Iris pigment epithelial cell (primary cell): ENCODE data around the gene CHMP4B.

ENCODE experiments used
- DNase-seq: peaks from one replicate; pipeline ENCODE4 v3.0.0-alpha.2; 2011; ENCODE audit warnings: low read depth

Gene CHMP4B

DNA sequence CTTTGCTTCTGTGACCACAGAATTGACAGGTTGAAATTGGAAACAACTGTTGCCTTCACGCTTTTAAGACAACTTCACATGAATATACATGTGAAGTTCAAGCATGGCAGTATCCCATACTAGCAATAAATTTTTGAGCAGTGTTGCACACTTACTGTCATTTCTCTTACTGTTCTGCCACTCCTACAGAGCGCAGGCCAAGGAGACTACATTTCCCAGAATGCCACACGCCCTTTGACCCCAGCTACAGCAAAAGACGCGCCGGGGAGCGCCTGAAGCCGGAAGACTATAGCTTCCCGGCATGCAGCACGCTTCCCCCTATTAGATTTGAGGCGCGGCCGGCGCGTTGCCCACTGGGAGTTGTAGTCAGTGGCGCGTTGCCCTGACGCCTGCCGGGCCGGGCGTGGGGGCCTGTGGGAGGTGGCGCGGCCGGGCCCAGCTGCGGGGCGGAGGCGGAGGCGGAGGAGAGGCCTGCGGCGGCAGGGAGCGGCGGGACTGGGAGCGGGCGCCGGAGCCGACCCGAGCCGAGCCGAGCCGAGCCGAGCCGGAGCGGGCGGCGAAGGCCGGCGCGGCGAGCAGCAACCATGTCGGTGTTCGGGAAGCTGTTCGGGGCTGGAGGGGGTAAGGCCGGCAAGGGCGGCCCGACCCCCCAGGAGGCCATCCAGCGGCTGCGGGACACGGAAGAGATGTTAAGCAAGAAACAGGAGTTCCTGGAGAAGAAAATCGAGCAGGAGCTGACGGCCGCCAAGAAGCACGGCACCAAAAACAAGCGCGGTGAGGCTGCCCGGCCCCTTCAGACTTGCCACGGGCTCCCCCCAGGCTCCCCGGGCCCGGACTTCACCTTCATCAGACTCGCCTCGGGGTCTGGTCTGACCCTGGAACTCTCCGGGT, at the start of gene CHMP4B:
CHMP4B (plus strand) TSS at position 464 of the 891 bp plus-strand sequence; CDS start at position 585, 121 bp downstream.
- DNase-seq = peak; percentile 99

DNA sequence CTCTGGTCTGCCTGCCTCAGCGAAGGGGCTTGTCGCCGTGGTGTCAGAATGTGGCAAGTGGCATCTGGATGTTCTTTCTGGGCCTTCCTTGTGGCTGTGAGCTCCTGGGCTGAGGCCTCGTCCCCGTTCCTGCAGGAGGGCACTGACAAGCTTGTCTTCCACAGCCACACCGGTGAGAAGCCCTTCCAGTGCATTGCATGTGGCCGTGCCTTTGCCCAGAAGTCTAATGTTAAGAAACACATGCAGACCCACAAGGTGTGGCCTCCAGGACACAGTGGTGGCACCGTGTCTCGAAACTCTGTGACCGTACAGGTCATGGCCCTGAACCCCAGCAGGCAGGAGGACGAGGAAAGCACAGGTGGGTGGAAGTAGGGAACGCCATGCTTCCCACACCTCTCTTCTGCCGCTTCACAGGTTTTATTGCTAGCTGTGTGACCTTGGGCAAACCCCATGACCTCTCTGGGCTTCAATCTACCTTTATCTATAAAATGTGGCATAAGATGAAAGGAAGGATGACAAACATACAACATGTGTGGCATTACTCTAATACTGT, 49.4 kb upstream of the CHMP4B start:
- DNase-seq = no peak

DNA sequence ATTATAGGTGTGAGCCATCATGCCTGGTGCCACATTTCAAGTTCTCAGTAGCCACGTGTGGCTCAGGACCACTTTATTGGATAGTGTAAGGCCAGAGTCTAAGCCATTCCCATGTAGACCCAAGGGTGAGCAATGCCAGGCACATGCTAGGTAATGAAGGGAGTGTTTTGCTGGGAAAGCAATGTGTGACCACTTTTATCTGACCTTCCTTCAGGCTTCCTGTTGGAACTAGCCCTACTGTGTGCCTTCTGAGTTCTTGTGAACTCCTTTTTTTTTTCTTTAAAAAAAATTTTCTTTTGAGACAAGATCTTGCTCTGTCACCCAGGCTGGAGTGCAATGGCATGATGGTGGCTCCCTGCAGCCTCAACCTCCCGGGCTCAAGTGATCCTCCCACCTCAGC, 46.0 kb upstream of the CHMP4B start:
- no peak for DNase-seq

GRCh38 chr20:33765592-33765991, 45.6 kb upstream of the CHMP4B start:
- DNase-seq = no peak

- no peak for DNase-seq
These were observed 44.5 kb upstream of the CHMP4B start for GRCh38 chr20:33766686-33767085.

GRCh38 chr20:33767777-33768138, 43.4 kb upstream of the CHMP4B start:
- DNase-seq = no peak

DNA sequence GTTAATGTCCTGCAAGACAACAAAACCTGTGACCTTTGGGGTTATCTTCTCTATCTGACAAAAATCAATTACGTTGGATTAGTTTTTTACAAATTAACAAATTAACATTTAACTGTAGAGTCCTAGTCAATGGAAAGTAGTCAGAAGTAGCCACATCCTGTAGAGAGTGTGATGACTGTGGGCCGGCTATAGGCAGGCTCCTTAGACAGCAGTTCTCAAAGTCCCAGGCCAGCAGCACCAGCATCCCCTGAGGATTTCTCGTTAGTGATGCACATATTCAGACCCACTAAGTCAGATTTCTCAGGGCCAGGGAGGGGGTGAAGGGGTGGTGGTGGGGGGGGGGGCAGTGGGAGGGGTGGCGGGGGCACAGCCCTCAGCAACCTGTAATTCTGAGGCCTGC, 42.1 kb upstream of the CHMP4B start:
- no peak for DNase-seq

DNA sequence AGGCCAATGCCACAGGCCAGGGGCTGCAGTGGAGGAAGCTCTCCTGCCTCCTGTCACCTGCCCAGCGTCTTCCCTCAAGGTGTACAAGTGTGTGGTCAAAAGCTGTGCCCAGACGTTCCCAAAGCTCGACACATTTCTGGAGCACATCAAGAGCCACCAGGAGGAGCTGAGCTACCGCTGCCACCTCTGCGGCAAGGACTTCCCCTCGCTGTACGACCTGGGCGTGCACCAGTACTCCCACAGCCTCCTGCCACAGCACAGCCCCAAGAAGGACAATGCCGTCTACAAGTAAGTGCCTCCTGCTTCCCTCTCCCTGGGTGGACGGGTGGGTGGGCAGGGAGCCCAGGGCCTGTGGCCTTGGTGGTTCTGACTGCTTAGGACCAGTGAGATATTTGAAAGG, 41.1 kb upstream of the CHMP4B start:
- DNase-seq = no peak

DNA sequence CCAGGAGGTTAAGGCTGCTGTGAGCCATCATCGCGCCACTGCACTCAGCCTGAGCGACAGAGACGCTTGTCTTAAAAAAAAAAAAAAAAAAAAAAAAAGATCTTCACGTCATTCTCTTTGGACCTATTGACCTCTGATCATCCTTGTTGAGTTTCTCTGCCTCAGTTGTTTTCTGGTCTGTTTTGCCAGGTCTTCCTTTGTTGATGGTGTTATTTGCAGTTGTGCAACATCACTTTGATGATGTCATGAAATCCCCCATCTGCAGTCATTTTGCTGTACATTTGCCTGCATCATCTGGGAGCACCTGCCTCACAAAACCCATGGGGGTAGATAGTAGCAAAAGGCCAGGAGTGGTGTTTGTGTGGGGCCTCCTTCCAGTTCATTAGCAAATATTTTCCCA, 39.2 kb upstream of the CHMP4B start:
- no peak for DNase-seq

- DNase-seq = no peak
These were observed 38.7 kb upstream of the CHMP4B start for GRCh38 chr20:33772439-33772838.

GRCh38 chr20:33773412-33774089, 37.6 kb upstream of the CHMP4B start:
- no peak for DNase-seq

- DNase-seq = no peak
These were observed 33.3 kb upstream of the CHMP4B start for GRCh38 chr20:33777816-33778215.

DNA sequence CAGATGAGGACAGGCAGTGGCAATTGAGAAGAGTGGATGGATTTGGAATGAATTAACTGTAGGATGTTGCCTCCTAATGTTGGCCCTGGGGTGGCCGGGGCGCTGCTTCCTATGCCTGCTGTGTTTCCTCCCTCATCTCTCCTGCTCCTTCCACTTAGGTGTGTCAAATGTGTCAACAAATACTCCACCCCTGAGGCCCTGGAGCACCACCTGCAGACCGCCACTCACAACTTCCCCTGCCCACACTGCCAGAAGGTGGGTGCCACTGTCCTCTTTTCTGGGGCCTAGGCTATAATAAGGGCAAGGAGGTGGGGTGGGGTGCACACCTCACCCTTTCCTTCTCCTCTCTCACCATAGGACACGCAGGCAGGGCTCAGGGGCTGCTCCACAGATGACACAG, 30.0 kb upstream of the CHMP4B start:
- no peak for DNase-seq

GRCh38 chr20:33781945-33782344, 29.2 kb upstream of the CHMP4B start:
- DNase-seq = no peak

- DNase-seq = no peak
These were observed 27.9 kb upstream of the CHMP4B start for GRCh38 chr20:33783256-33783655.

GRCh38 chr20:33783818-33784217, 27.3 kb upstream of the CHMP4B start:
- DNase-seq = no peak

- DNase-seq = no peak
These were observed 26.9 kb upstream of the CHMP4B start for GRCh38 chr20:33784225-33784624.

- DNase-seq = no peak
These were observed 25.6 kb upstream of the CHMP4B start for GRCh38 chr20:33785503-33785902.

DNA sequence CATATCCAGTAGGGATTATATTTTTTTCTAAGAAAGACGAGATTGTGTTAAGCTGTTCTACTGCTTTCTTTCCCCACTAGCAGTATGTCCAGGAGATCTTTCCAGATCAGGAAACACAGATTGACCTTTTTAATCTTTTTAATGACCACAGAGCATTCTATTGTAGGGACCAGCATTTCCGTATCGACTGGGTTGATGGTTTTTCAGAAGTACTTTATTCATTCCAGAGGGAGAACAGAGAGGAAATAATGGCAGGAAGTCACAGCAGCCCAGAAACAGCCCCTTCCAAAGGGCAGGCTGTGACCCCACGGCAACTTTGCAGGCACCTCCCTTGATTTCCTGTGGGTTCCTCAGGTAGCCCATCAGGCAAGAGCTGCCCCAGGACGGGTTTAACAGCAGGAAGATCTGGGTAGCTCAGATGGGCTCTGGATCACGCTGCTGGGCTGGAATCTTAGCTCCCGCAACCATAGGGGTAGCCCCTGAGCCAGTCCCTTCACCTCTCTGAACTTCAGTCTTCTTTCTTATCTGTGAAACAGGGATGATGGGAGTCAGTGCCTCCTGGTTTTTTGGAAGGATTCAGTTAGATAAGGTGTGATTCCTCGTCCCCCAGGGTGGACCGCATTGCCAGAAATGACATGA, 23.8 kb upstream of the CHMP4B start:
- DNase-seq = no peak

DNA sequence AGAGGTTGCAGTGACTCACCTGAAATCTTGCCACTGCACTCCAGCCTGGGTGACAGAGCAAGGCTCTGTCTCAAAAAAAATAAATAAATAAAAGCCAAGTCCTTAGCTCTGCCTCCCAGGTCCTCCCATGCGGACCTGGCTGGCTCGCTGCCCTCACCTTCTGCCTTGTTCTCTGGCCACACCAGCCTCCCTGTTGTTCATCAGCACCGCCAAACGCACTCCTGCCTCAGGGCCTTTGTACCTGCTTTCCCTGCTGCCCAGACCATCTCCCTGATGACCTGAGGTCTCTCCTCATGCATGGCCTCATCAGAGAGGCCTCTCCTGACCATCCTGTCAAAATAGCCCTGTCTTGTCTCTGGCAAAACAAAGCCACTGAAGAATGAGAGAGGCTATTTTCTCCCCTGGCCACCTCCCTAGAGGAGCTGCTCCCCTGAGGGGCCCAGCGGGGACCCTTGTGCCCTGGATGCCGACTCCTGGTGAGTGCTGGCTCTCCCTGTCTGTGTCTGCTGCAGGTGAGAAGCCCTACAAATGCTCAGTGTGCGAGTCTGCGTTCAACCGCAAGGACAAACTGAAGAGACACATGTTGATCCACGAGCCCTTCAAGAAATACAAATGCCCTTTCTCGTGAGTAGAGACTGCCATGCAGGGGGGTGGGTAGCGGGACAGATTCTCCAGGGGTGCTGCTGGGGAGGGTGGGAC, 22.6 kb upstream of the CHMP4B start:
- DNase-seq = no peak

- DNase-seq = peak; percentile 98
These were observed 21.9 kb upstream of the CHMP4B start for GRCh38 chr20:33789109-33789857.

- no peak for DNase-seq
These were observed 21.3 kb upstream of the CHMP4B start for GRCh38 chr20:33789858-33790182.
